ENCODE results near the gene ADAMTS2. TPM values are rescaled to one million over a fixed set of nuclear protein-coding genes. Genes with fewer than 3 reads are reported as not detected.

The ADAMTS2 gene
- polyA plus RNA-seq, 12 donors = 17.2 to 61.8 (median 31.0) TPM; not detected in 1

DNA sequence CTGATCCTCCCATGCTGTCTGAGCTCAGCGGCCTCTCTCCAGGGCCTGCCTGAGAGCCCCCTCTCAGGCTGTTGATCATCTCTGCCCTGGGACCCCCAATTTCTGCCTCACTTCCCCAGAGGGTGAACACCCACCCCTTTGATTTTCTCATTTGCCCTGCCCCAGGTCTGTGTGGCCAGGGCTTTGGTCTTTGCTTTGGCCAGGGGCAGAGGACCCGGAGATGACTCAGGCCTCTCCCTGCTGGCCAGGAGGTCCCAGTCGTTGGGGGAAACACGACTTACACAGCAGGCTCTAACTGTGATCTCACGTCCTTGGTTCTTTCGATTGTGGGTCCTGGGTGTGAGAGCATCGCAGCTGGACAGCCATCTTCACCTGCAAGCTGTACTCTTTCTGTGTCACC is 1.1 kb upstream of the ADAMTS2 start:
- no peak for DNase-seq

- no peak for DNase-seq
Observed at GRCh38 chr5:179345183-179345432, 153 bp downstream of the ADAMTS2 start.

DNA sequence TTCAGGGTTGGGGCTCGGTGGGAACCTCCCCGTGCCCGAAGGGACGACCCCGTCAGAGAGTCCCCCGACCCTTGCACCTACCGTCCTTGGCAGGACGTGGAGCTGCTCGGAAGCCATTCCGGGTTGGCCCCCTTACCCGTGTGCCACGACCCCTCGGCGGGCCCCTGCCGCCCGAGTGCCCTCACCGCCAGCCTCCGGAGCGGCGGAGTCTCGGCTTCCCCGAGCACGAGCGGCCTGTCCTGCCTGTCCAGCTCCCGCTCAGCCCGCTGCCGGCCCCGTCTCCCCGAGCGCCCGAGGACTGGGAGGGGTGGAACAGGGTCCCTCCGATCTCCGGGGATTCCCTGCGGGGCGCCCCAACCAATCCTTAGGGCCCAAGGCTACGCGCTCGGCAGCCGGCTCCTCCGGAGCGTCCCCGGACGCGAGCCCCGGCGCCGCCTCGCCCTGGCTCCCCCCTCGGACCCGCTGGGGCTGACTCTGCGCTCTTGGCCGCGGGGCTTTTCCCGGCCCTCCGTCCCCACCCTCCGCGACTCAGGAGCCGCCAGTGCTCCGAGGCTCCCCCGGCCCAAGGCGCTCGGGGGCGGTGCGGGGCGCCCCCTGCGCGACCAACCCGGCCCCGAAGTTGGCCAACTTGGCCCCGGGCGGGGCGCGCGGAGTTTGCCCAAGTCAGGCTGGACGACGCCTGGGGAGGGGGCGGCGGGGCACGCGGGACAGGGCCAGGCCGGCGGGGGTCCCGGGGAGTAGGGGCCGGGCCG is 654 bp downstream of the ADAMTS2 start:
- DNase-seq = peak; percentile 20

GRCh38 chr5:179343719-179344430 is 1.4 kb downstream of the ADAMTS2 start:
- DNase-seq = peak; percentile 29

GRCh38 chr5:179343021-179343718 is 2.1 kb downstream of the ADAMTS2 start:
- DNase-seq = no peak

- DNase-seq = peak; percentile 15
Observed at GRCh38 chr5:179342577-179342976, 2.7 kb downstream of the ADAMTS2 start.

DNA sequence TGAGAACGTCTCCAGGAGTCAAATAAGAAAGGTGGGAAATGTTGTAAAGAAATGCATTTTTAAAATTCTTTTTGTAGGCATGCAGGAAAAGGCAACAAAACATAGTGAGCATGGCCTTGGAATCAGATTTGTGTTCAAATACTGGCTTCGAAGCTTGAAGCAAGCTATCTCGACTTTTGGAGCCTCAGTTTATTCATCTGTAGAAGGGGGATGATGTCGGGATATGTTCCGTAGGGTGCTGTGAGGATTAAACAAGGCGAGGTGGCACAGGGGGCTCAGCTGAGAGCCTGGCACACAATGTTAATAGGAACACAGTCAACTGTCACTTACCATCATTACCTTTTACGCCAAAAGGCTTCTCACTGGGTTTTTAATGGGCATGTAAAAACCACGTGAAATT is 4.8 kb downstream of the ADAMTS2 start:
- DNase-seq = no peak

DNA sequence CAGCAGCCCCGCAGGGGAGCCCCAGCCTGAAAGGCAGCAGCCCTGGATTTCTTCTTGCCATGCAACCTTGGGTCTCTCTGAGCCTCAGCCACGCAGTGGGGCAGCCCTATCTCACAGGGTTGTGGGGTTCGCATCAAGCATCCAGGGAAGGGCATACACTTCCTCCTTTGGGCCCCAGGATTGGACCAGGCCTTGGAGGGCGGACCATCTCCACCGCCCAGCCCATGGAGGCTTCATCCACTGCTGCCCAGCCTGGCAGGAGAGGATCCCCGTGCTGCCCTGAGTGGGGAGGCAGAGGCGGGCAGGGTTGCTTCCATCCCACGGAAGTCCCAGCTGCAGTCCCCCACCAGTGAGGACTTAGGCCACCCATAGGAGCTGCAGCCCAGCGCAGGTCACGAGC is 5.3 kb downstream of the ADAMTS2 start:
- no peak for DNase-seq

- no peak for DNase-seq
Observed at GRCh38 chr5:179339081-179339480, 6.2 kb downstream of the ADAMTS2 start.

DNA sequence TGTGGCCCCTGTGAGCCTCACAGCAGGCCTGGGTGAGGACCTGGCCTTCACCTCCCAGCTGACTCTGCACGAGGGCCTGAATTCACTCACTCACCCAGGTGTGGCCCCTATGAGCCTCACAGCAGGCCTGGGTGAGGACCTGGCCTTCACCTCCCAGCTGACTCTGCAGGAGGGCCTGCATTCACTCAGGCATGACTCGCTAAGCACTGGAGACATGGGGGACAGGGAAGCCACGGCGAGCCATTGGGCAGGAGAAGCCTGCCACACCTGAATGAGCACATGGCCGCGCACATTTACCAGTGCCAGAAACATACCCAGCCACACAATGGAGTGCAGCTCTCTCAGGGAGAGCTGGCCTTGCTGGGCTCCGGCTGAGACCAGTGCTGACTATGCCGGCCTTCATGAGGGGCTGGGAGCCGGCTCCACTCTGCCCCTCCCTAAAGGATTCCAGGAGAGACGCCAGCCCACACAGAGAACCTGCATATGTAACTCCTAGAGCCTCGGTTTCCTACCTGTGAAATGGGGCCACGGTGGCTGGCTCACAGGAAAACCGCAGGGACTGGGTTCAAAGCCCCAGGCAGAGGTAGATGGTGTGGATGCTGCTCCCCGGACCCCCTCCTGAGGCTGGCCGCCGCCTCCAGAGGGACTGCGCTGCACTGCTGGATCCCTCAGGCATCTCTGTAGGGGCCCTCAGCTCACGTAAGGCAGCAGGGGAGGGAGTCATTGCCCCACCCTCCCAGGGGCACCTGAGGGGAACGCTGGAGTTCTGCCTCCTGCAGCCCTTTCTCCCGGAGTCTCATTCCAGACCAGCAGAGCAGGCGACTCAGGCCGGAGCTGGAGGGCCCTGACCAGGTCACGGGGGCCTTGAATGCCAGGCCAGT is 7.2 kb downstream of the ADAMTS2 start:
- no peak for DNase-seq

DNA sequence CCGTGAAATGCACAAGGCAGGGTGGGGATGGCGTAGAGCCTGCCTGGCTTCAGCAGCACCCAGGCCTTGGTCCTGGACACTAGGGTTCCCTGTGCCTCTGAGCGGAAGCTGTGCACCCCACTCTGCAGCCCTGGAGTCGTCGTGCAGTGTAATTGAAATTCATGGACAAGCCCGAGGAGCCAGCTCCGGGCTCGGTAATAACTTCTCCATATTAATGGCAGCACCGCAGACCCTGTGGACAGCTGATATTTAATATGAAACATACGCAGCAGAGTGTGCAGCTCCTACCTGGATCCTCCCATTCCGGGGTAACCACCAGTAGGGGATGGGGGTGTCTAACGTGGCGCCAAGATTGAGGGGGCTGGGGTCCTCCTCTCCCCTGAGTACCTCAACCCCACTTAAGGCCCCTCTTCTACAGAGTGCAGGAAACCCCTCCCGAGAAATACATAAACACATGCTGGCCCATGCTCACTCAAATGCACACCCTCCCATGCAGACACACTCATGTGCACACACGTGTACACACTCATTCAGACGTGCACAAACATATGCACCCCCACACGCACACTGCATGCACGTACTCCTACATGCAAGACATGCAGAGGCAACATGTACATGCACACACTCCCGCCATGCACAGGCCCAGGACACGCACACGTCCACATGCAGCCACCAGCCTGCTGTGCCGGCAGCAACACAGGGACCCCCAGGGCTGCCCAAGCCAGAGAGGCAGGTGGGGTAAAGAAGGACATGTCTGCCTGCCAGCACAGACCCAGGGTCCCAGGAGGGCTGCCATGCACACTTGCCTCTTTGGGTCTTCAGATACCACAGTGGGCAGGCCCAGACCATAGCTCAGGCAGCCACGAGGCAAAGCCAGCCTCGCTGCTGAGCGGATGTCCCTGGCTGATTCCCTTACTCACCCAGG is 8.1 kb downstream of the ADAMTS2 start:
- DNase-seq = no peak

- no peak for DNase-seq
Observed at GRCh38 chr5:179336126-179336870, 9.0 kb downstream of the ADAMTS2 start.

- no peak for DNase-seq
Observed at GRCh38 chr5:179333796-179334761, 11.2 kb downstream of the ADAMTS2 start.

DNA sequence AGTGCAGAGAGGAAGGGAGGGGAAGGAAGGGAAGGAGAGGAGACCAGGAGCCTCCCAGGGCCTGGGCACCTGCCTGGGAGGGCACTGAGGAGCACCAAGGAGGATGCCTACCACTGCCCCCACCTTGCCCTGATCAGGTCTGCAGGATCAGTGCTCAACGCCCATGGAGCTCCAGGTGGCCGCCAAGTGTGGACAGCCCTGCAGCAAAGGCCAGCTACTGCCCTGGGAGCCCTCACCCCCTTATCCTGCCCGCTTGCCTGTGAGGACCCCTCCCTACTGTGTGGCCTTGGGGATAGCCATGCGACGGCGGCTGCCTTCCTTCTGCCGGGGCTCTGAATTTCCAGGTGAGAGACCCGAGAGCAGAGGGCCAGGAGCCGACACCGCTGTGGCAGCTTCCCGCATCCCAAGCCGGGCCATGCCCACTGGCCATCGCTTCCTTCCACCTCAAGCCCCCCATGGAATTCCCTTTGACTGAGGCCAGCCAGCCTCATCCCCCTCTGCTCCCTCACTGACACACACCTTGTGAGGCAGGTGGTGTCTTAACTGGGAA is 12.4 kb downstream of the ADAMTS2 start:
- DNase-seq = no peak

DNA sequence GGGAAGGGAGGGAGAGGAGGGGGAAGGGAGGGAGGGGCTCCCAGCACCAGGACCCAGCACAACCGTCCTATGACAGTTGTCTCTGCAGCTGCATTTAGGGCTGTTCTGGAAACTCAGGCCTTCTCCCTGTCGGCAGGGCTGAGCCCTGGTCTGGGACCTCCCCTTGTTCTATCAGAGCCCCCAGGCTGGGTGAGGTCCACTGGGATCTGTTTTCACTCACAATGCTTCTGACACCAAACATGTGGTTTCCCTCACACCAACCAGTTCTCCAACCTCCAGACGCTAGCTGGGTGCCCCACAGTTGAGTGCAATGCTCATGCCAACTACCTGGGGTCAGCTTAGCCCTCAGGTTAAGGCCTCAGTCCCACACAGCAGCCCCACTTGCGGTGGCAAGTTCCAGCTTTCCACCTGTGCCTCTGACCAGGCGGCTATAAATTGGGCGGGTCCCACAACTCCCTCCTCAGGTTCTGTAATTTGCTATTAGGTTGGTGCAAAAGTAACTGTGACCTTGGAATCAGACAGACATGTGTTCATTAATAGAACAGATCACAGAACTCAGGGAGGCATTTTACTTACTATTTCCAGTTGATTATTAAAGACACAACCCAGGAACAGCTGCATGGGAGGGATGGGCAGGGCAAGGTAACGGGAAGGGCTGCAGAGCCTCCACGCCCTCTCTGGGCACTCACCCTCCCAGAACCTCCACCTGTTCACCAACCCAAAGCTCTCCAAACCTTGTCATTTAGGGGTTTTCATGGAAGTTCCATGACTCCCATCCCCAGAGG is 13.5 kb downstream of the ADAMTS2 start:
- DNase-seq = no peak

DNA sequence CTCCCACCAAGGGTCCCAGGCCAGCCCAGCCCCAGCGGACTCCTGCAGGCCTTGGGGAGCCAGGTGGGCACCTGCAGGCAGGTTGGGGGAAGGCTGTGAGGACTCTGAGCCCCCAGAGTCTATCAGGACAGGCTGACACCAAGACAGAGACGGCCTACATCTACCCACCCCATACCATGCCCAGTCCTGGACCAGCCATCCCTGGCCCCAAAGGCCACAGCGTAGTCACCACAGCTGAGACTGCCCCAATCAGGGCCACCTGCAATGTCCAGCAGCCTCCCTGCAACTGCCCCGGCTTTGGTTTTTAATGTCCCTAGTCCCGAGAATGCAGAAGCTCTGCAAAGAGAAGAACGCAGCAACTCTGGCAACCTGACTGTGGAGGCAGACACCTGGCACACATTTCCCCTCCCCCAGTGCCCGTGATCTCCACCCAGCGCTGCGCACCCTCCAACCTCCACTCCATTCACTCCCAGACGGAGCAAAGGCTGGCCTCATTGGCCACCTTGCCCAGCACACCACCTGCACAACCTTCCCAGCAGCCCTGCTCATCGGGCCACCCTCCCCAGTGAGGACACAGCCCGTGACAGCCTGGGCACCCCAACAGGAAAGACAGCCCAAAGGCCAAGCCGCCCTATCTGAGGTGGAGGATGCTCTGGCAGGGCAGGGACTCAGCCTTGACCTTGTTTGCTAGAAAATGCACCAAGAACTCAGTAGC is 14.9 kb downstream of the ADAMTS2 start:
- no peak for DNase-seq

DNA sequence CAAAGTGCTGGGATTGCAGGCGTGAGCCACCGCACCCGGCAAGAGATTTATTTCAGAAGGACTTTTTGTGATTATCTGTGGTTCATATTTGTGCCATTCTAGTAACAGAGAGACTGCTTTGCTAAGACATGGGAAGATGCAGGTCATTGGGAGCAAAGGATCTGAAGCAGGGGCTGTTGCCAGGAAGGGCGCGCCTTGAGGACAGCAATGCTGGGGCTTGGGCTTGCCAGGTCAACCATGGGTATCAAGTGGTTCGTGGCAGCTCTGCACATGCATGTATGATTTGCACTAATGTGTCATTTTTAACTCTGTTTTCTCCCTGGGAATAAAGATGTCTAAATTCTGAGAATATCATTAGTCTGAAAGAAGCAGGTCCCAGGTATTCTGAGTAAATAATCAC is 17.0 kb downstream of the ADAMTS2 start:
- DNase-seq = no peak
